ENCODE data around the gene CELSR1.

The CELSR1 gene

GRCh38 chr22:46432164-46433068 lies 105.0 kb downstream of the CELSR1 start:
- H3K79me2 ChIP-seq (ENCODE audit: insufficient read depth, low read depth) = no peaks in the 10 kb centered on the region
- H4K20me1 ChIP-seq (ENCODE audit: insufficient read depth) = no peaks in the 10 kb centered on the region
- H2AFZ ChIP-seq (ENCODE audit: low read depth) = peak overlapping the region; percentile 87
- TF ChIP-seq CTCF (conservative IDR thresholded peaks at IDR 0.05; ENCODE audit: low read depth, low read length) = no peak
- peaks cover 4% of the 10 kb centered on the region for H3K4me1 ChIP-seq (ENCODE audit: low read depth, poor library complexity, severe bottlenecking)
- peak overlapping the region; percentile 31; the same call in 1 of the 2 replicates for H3K9ac ChIP-seq
- H3K4me2 ChIP-seq = peak overlapping the region; percentile 41; the same call in 1 of the 2 replicates
- no peaks in the 10 kb centered on the region for H3K36me3 ChIP-seq (ENCODE audit: insufficient read depth)
- H3K27ac ChIP-seq = no peak overlapping the region
- H3K27me3 ChIP-seq (ENCODE audit: insufficient read depth, low read depth) = peaks cover 15% of the 10 kb centered on the region; the same call in 1 of the 2 replicates
- no peak overlapping the region for H3K4me3 ChIP-seq (IDR thresholded peaks at IDR 0.05; ENCODE audit: insufficient read depth, low read depth, low read length)

GRCh38 chr22:46430961-46431838 lies 106.2 kb downstream of the CELSR1 start:
- Histone ChIP-seq H4K20me1 (ENCODE audit: insufficient read depth) (no peaks in the 10 kb centered on the region), H3K27ac (no peak overlapping the region), H3K4me1 (ENCODE audit: low read depth, poor library complexity, severe bottlenecking) (peaks cover 4% of the 10 kb centered on the region), H3K27me3 (ENCODE audit: insufficient read depth, low read depth) (peaks cover 10% of the 10 kb centered on the region; the same call in 1 of the 2 replicates), H3K4me2 (no peak overlapping the region), H3K79me2 (ENCODE audit: insufficient read depth, low read depth) (no peaks in the 10 kb centered on the region), H3K4me3 (IDR thresholded peaks at IDR 0.05; ENCODE audit: insufficient read depth, low read depth, low read length) (no peak overlapping the region), H3K36me3 (ENCODE audit: insufficient read depth) (no peaks in the 10 kb centered on the region), H2AFZ (ENCODE audit: low read depth) (no peak overlapping the region), H3K9ac (no peak overlapping the region)
- TF ChIP-seq CTCF (conservative IDR thresholded peaks at IDR 0.05; ENCODE audit: low read depth, low read length) = no peak

GRCh38 chr22:46429325-46429853 lies 108.0 kb downstream of the CELSR1 start:
- TF ChIP-seq CTCF (conservative IDR thresholded peaks at IDR 0.05; ENCODE audit: low read depth, low read length) = no peak
- peaks cover 10% of the 10 kb centered on the region; the same call in 1 of the 2 replicates for H3K27me3 ChIP-seq (ENCODE audit: insufficient read depth, low read depth)

GRCh38 chr22:46428602-46429324 lies 108.7 kb downstream of the CELSR1 start:
- no peaks in the 10 kb centered on the region for H3K36me3 ChIP-seq (ENCODE audit: insufficient read depth)
- H3K79me2 ChIP-seq (ENCODE audit: insufficient read depth, low read depth) = no peaks in the 10 kb centered on the region
- H4K20me1 ChIP-seq (ENCODE audit: insufficient read depth) = no peaks in the 10 kb centered on the region
- no peak overlapping the region for H2AFZ ChIP-seq (ENCODE audit: low read depth)
- H3K4me2 ChIP-seq = no peak overlapping the region
- no peak overlapping the region for H3K4me3 ChIP-seq (IDR thresholded peaks at IDR 0.05; ENCODE audit: insufficient read depth, low read depth, low read length)
- no peak overlapping the region for H3K27ac ChIP-seq
- no peak overlapping the region for H3K9ac ChIP-seq
- TF ChIP-seq CTCF (conservative IDR thresholded peaks at IDR 0.05; ENCODE audit: low read depth, low read length) = no peak
- H3K4me1 ChIP-seq (ENCODE audit: low read depth, poor library complexity, severe bottlenecking) = peaks cover 4% of the 10 kb centered on the region
- peaks cover 10% of the 10 kb centered on the region; the same call in 1 of the 2 replicates for H3K27me3 ChIP-seq (ENCODE audit: insufficient read depth, low read depth)

More at GRCh38 chr22:46429325-46429853, 108.0 kb downstream of the CELSR1 start:
- Histone ChIP-seq H3K4me1 (ENCODE audit: low read depth, poor library complexity, severe bottlenecking) (peaks cover 4% of the 10 kb centered on the region), H3K4me2 (no peak overlapping the region), H4K20me1 (ENCODE audit: insufficient read depth) (no peaks in the 10 kb centered on the region), H3K79me2 (ENCODE audit: insufficient read depth, low read depth) (no peaks in the 10 kb centered on the region), H3K9ac (no peak overlapping the region), H3K4me3 (IDR thresholded peaks at IDR 0.05; ENCODE audit: insufficient read depth, low read depth, low read length) (no peak overlapping the region), H2AFZ (ENCODE audit: low read depth) (no peak overlapping the region), H3K36me3 (ENCODE audit: insufficient read depth) (no peaks in the 10 kb centered on the region), H3K27ac (no peak overlapping the region)
